CD4-positive, alpha-beta memory T cell (primary cell): ENCODE data around the gene TNNI2. TPM values are rescaled to one million over a fixed set of nuclear protein-coding genes. Genes with fewer than 3 reads are reported as not detected.
"Not testable (repeated sequence)": the region's sequence is repeated elsewhere in the genome, so short reads cannot be mapped to it uniquely, and the experiment has no call there.

Experiments used
- CTCF ChIA-PET: fragments of 350-600 bp; sonication (Branson Sonifier 250); formaldehyde crosslinking; loops from one replicate; lab custom pipeline; 2021; ENCODE audit warnings: inconsistent platforms; ENCODE audit not compliant: partially characterized antibody; lab: Charles Lee
- POLR2A ChIA-PET: fragments of 350-600 bp; sonication (Branson Sonifier 250); formaldehyde crosslinking; loops from one replicate; lab custom pipeline; 2021; ENCODE audit not compliant: partially characterized antibody; lab: Charles Lee
- DNase-seq, 5 donors: peaks; one replicate each; pipeline versions ENCODE4 v3.0.0 to v3.0.0-alpha.2; 2020 to 2022; ENCODE audit warnings: mixed read lengths in 1 of 5
- H3K27ac ChIP-seq: one replicate; pipeline ENCODE4 v1.7.0; 2013; ENCODE audit warnings: low read depth, low read length
- H3K27me3 ChIP-seq: 2 replicates; pipeline ENCODE4 v1.7.0; 2013; ENCODE audit warnings: mild to moderate bottlenecking, low read length, moderate library complexity; ENCODE audit not compliant: insufficient read depth
- H3K36me3 ChIP-seq: 2 replicates; pipeline ENCODE4 v1.7.0; 2013; ENCODE audit warnings: mild to moderate bottlenecking, low read length, moderate library complexity; ENCODE audit not compliant: insufficient read depth
- H3K4me1 ChIP-seq: 2 replicates; pipeline ENCODE4 v1.7.0; 2013; ENCODE audit warnings: mild to moderate bottlenecking, low read length, moderate library complexity; ENCODE audit not compliant: insufficient read depth
- H3K4me3 ChIP-seq, 2 donors: one replicate each; pipeline ENCODE4 v1.7.0; 2013; ENCODE audit warnings: low read length in 2 of 2, mild to moderate bottlenecking in 1 of 2
- H3K9me3 ChIP-seq, 2 donors: one replicate each; pipeline ENCODE4 v1.7.0; 2013; ENCODE audit warnings: low read length in 2 of 2, control low read depth in 1 of 2; ENCODE audit not compliant: control insufficient read depth in 1 of 2
- H3K27ac Mint-ChIP-seq, 7 donors: one replicate each; pipeline ENCODE4 v1.8.0; 2020 to 2021; ENCODE audit warnings: mixed read lengths in 7 of 7, mild to moderate bottlenecking in 6 of 7, inconsistent platforms in 3 of 7, moderate library complexity in 3 of 7
- H3K27me3 Mint-ChIP-seq, 2 donors: one replicate each; pipeline ENCODE4 v1.8.0; 2020 to 2021; ENCODE audit warnings: mixed read lengths in 2 of 2
- H3K36me3 Mint-ChIP-seq, 2 donors: one replicate each; pipeline ENCODE4 v1.8.0; 2020 to 2021; ENCODE audit warnings: mixed read lengths in 2 of 2, inconsistent platforms in 1 of 2, mild to moderate bottlenecking in 1 of 2
- H3K4me1 Mint-ChIP-seq, 4 donors: one replicate each; pipeline ENCODE4 v1.8.0; 2020 to 2021; ENCODE audit warnings: mixed read lengths in 4 of 4, mild to moderate bottlenecking in 1 of 4
- H3K4me3 Mint-ChIP-seq, 8 donors: one replicate each; pipeline ENCODE4 v1.8.0; 2020 to 2021; ENCODE audit warnings: mixed read lengths in 8 of 8, mild to moderate bottlenecking in 7 of 8, moderate library complexity in 6 of 8, inconsistent platforms in 3 of 8
- H3K9me3 Mint-ChIP-seq, 8 donors: one replicate each; pipeline ENCODE4 v1.8.0; 2020 to 2021; ENCODE audit warnings: mixed read lengths in 8 of 8, mild to moderate bottlenecking in 5 of 8, inconsistent platforms in 3 of 8, moderate library complexity in 1 of 8
- intact Hi-C: fragments of 100-400 bp; cut with micrococcal nuclease; formaldehyde crosslinking; loops from one replicate; pipeline ENCODE4 v1.15.1; 2023
- polyA plus RNA-seq, 2 donors: library from polyadenylated mRNA; unstranded; fragments of 300-500 nt; fragmentation: Illumina TruSeq; gene quantifications; one replicate each; pipeline ENCODE4 v1.2.3, GENCODE V29; 2021
- total RNA-seq, 2 experiments: library from RNA; stranded (reverse); gene quantifications; one replicate each; pipeline ENCODE4 v1.2.3, GENCODE V29; 2021

TNNI2 gene
- total and polyA plus RNA-seq, 4 experiments from 2014 or later: not detected

- Mint-ChIP-seq H3K4me3 (no peak overlapping the region), H3K9me3 (no peaks in the 10 kb centered on the region), H3K27me3 (no peaks in the 10 kb centered on the region), H3K4me1 (peaks cover 2 to 16% (median 8%) of the 10 kb centered on the region in 4 donors), H3K36me3 (peaks cover 2 to 13% of the 10 kb centered on the region in 2 donors), H3K27ac (peak overlapping the region in 4 of 7 donors; percentile 12 to 64 (median 54))
- H3K27me3 ChIP-seq: no peaks in the 10 kb centered on the region
- peaks cover 22% of the 10 kb centered on the region for H3K4me1 ChIP-seq
- no peaks in the 10 kb centered on the region for H3K9me3 ChIP-seq
- peak overlapping the region; percentile 20 for H3K27ac ChIP-seq
- intact Hi-C loops: loop anchor here (1.0 to 10.0 kb wide), 5 partner anchors 29 to 269 kb away; partner anchors contain the start of genes KRTAP5-6, LSP1 and TNNT3
- peak; percentile 69 to 79 (median 72) for DNase-seq
- POLR2A ChIA-PET: interaction anchor here (0.6 to 12.3 kb wide), 8 partner anchors 9 to 189 kb away, joined by 3 to 189 read pairs (median 6); partner anchors contain the start of genes LSP1 and PRR33
- peaks cover 42% of the 10 kb centered on the region for H3K36me3 ChIP-seq
- CTCF ChIA-PET: interaction anchor here (0.6 to 4.2 kb wide), 25 partner anchors 9 to 346 kb away, joined by 3 to 46 read pairs (median 4); partner anchors contain the start of genes LSP1, PRR33 and TNNI2
- no peak overlapping the region for H3K4me3 ChIP-seq
Measured at GRCh38 chr11:1882265-1883238, 43.8 kb downstream of the TNNI2 start.

DNA sequence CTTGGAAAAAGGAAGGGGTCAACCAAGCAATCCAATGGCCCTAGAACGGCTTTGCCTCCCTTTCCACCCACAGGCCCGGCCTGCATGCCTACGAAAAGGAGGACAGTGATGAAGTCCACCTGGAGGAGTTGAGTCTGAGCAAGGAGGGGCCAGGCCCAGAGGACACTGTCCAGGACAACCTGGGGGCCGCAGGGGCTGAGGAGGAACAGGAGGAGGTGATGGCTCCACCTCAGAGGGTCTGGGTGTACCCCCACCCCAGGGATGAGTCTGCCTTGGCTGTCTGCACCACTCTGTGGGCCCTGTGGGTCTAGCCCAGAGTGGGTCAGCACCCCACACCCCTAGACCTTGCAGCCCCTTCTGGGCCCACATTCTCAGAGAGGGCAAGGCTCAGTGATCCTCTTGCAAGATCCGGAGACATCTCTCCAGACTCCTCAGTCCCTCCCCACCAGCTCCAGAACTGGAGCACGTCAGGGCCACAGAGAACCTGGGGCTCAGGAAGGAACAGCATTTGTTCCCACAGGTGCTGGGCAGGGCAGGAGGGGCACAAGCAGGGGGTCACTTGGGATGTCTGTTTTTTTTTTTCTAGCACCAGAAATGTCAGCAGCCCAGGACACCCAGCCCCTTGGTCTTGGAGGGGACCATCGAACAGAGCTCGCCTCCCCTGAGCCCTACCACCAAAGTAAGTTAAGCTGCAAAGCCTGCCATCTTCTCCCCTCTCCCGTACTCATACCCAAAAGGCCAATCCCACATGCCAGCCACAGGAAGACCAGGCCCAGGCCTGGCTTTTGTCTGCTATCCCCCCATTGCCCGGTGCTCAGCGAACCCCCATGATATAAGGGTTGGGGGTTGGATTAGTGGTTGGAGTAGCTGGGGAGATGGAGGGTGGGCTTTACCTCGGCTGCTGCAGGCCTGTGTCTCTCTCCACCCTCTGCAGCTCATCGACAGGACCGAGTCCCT lies 44.8 kb downstream of the TNNI2 start:
- no peak overlapping the region for H3K4me3 Mint-ChIP-seq

DNA sequence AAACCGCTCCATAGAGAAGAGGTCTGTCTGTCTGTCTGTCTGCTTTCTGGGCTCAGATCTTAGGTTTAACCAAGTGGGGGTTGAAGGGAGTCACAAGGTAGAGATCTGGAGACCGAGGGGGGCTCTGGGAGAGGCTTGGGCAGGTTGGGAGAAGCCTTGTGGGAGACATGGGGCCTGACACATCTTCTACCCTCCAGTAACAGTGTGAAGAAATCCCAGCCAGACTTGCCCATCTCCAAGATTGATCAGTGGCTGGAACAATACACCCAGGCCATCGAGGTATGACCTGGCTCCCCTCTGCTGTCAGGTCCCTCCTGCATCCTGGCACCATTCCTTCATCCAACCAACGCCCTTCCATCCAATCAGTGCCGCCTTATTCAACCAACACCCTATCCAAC lies 45.5 kb downstream of the TNNI2 start:
- Mint-ChIP-seq H3K27ac (no peak overlapping the region), H3K4me3 (no peak overlapping the region), H3K36me3 (peaks cover 4 to 26% of the 10 kb centered on the region in 2 donors), H3K27me3 (no peaks in the 10 kb centered on the region), H3K4me1 (peaks cover 16 to 31% (median 22%) of the 10 kb centered on the region in 4 donors), H3K9me3 (no peaks in the 10 kb centered on the region)
- H3K4me3 ChIP-seq: no peak overlapping the region
- intact Hi-C loops: loop anchor here (5.0 to 10.0 kb wide), 2 partner anchors 33 to 190 kb away; partner anchors contain the start of genes KRTAP5-6 and TNNT3
- CTCF ChIA-PET: interaction anchor here (0.9 to 4.2 kb wide), 2 partner anchors 32 kb away, joined by 3 to 46 read pairs; partner anchors contain the start of gene LSP1
- H3K9me3 ChIP-seq: no peaks in the 10 kb centered on the region
- no peak for DNase-seq
- peaks cover 39% of the 10 kb centered on the region for H3K4me1 ChIP-seq
- no peaks in the 10 kb centered on the region for H3K27me3 ChIP-seq
- POLR2A ChIA-PET: interaction anchor here (12.3 kb wide), 1 partner anchor 33 kb away, joined by 189 read pairs; the partner anchor contains the start of gene LSP1
- no peak overlapping the region for H3K27ac ChIP-seq
- peaks cover 46% of the 10 kb centered on the region for H3K36me3 ChIP-seq

More for the DNA sequence above, 44.8 kb downstream of the TNNI2 start:
- H3K27ac Mint-ChIP-seq: no peak overlapping the region
- H3K9me3 ChIP-seq: no peaks in the 10 kb centered on the region
- H3K4me1 ChIP-seq: peaks cover 33% of the 10 kb centered on the region
- ChIA-PET CTCF (interaction anchor here (0.9 to 4.2 kb wide), 8 partner anchors 12 to 112 kb away, joined by 3 to 46 read pairs (median 6); partner anchors contain the start of gene LSP1), POLR2A (interaction anchor here (2.2 to 12.3 kb wide), 3 partner anchors 32 to 38 kb away, joined by 5 to 189 read pairs (median 10); partner anchors contain the start of gene LSP1)
- H3K27ac ChIP-seq: no peak overlapping the region
- DNase-seq: peak in 1 of 5 donors; percentile 20
- intact Hi-C loops: loop anchor here (5.0 to 10.0 kb wide), 2 partner anchors 34 to 189 kb away; partner anchors contain the start of genes KRTAP5-6 and TNNT3
- no peak overlapping the region for H3K4me3 ChIP-seq
- H3K36me3 ChIP-seq: peaks cover 46% of the 10 kb centered on the region
- no peaks in the 10 kb centered on the region for H3K9me3 Mint-ChIP-seq
- H3K27me3 Mint-ChIP-seq: no peaks in the 10 kb centered on the region
- no peaks in the 10 kb centered on the region for H3K27me3 ChIP-seq
- H3K36me3 Mint-ChIP-seq: peaks cover 4 to 22% of the 10 kb centered on the region in 2 donors
- H3K4me1 Mint-ChIP-seq: peaks cover 11 to 25% (median 16%) of the 10 kb centered on the region in 4 donors

- H3K4me3 ChIP-seq, H3K27me3 Mint-ChIP-seq, H3K9me3 Mint-ChIP-seq, H3K9me3 ChIP-seq, H3K27me3 ChIP-seq, POLR2A ChIA-PET, CTCF ChIA-PET, H3K27ac ChIP-seq, DNase-seq, H3K4me3 Mint-ChIP-seq: not testable (repeated sequence)
- Mint-ChIP-seq H3K36me3 (peaks cover 4 to 17% of the 10 kb centered on the region in 2 donors), H3K4me1 (peaks cover 15 to 30% (median 23%) of the 10 kb centered on the region in 4 donors), H3K27ac (peak overlapping the region in 1 of 7 donors; percentile 60)
- H3K4me1 ChIP-seq: peaks cover 55% of the 10 kb centered on the region
- intact Hi-C loops: loop anchor here (10.0 kb wide), 1 partner anchor 192 kb away; the partner anchor contains the start of gene KRTAP5-6
- H3K36me3 ChIP-seq: peaks cover 46% of the 10 kb centered on the region
Measured at GRCh38 chr11:1886551-1886950, 47.8 kb downstream of the TNNI2 start.

DNA sequence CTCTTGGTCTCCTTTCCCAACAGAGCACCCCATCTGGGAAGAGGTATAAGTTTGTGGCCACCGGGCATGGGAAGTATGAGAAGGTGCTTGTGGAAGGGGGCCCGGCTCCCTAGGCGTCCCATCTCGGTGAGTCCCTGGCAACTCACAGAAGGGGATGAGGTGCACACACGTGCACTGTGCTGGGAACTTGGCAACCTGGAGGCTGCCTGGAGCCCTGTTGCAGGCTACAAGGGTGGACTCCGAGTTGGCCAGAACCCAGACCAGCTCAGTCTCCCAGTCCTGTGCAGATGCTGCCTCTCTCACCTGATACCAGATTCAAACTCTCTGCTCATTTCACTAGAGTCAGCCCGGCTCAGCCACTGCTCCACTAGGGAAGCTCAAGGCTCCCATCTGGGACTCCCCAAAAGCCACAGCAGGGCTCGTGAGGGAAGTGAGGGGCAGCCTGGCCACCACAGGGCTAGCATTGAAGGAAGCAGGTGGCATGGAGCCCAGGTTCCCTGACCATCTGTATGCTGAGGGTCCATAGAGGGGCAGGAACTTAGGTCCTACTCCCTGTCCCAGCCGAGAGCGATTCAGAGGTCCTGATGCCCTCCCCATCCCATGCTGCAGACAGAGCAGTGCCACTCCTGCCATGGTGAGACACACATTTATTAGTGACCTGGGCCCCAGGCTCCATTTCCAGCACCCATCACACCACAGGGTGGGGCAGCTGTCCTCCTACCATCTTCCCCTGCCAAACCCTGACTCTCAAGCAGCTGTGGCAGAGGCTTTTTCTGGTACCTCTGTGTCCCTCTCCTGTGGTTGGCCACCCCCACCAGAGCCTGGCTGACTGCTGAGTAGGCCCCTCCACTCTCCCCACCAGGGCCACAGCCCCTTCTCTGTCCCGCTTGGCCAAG lies 48.9 kb downstream of the TNNI2 start:
- Mint-ChIP-seq H3K36me3 (peaks cover 4 to 13% of the 10 kb centered on the region in 2 donors), H3K4me3 (peak overlapping the region in 1 of 8 donors; percentile 5), H3K27ac (peak overlapping the region; percentile 57 to 94 (median 88)), H3K9me3 (no peaks in the 10 kb centered on the region), H3K27me3 (no peaks in the 10 kb centered on the region), H3K4me1 (peaks cover 18 to 36% (median 27%) of the 10 kb centered on the region in 4 donors)
- no peak overlapping the region for H3K4me3 ChIP-seq
- DNase-seq: no peak
- H3K27ac ChIP-seq: peak overlapping the region; percentile 53
- intact Hi-C loops: loop anchor here (10.0 kb wide), 1 partner anchor 193 kb away; the partner anchor contains the start of gene KRTAP5-6
- peaks cover 46% of the 10 kb centered on the region for H3K36me3 ChIP-seq
- no peaks in the 10 kb centered on the region for H3K9me3 ChIP-seq
- ChIA-PET CTCF (interaction anchor here (1.0 to 1.2 kb wide), 2 partner anchors 35 to 55 kb away, joined by 3 to 4 read pairs; partner anchors contain the start of gene LSP1), POLR2A (interaction anchor here (0.7 to 5.7 kb wide), 3 partner anchors 29 to 53 kb away, joined by 5 to 116 read pairs (median 63); partner anchors contain the start of gene LSP1)
- H3K4me1 ChIP-seq: peaks cover 47% of the 10 kb centered on the region
- no peaks in the 10 kb centered on the region for H3K27me3 ChIP-seq
